Heart right ventricle (tissue), 16 donors: ENCODE measurements around the gene DNAJB11. TPM values are rescaled to one million over a fixed set of nuclear protein-coding genes. Genes with fewer than 3 reads are reported as not detected.

ENCODE experiments used
- ATAC-seq, 8 donors: fragments of 200-7000 bp; cut with Tn5 transposase; one replicate each; pipeline ENCODE4 v1.9.1; 2020; ENCODE audit warnings: mild to moderate bottlenecking in 8 of 8, moderate library complexity in 8 of 8, moderate number of reproducible peaks in 1 of 8
- DNase-seq, 2 donors: peaks; one replicate each; pipeline ENCODE4 v3.0.0-alpha.2; 2020
- H3K27ac ChIP-seq, 10 donors: fragments of 200-600 bp; sonication (generic) in 2 of 10; one replicate each; pipeline versions ENCODE4 v1.5.0 to v1.8.0; 2020 to 2022; ENCODE audit warnings: mild to moderate bottlenecking in 3 of 10
- H3K27me3 ChIP-seq, 7 donors: fragments of 200-600 bp; one replicate each; pipeline ENCODE4 v1.8.0; 2021 to 2022; ENCODE audit warnings: mild to moderate bottlenecking in 2 of 7
- H3K36me3 ChIP-seq, 9 donors: fragments of 200-600 bp; sonication (generic) in 1 of 9; one replicate each; pipeline versions ENCODE4 v1.5.0 to v1.8.0; 2020 to 2022; ENCODE audit warnings: mild to moderate bottlenecking in 2 of 9
- H3K4me1 ChIP-seq, 9 donors: fragments of 200-600 bp; sonication (generic) in 1 of 9; one replicate each; pipeline versions ENCODE4 v1.5.0 to v1.8.0; 2020 to 2022; ENCODE audit warnings: mild to moderate bottlenecking in 4 of 9
- H3K4me3 ChIP-seq, 10 donors: fragments of 200-600 bp; sonication (generic) in 2 of 10; one replicate each; pipeline versions ENCODE4 v1.5.0 to v1.8.0; 2020 to 2022; ENCODE audit warnings: mild to moderate bottlenecking in 7 of 10, moderate library complexity in 2 of 10
- H3K9me3 ChIP-seq, 11 donors: fragments of 200-600 bp in 10 of 11; sonication (generic) in 2 of 11; one replicate each; pipeline versions ENCODE4 v1.5.0 to v1.8.0; 2013 to 2022; ENCODE audit warnings: mild to moderate bottlenecking in 2 of 11, control low read depth in 1 of 11, moderate library complexity in 1 of 11
- CTCF ChIP-seq, 9 donors: fragments of 200-600 bp; sonication (generic) in 2 of 9; IDR thresholded peaks; one replicate each; pipeline versions ENCODE4 v1.5.0 to v1.8.0; 2021 to 2022; ENCODE audit warnings: antibody characterized with exemption in 9 of 9, mild to moderate bottlenecking in 5 of 9, moderate library complexity in 1 of 9
- WGBS, 2 donors: extraction: QIAGEN DNeasy Blood & Tissue Kit; methylation state at CpG; one replicate each; pipeline ENCODE4 v1.1.7; 2013; ENCODE audit warnings: inconsistent platforms in 1 of 2; 5-methylcytosine and 5-hydroxymethylcytosine counted together
- intact Hi-C, 10 donors: fragments of 100-400 bp; cut with DNase I; formaldehyde crosslinking; loops; one replicate each; pipeline versions ENCODE4 v1.11.1 to v1.14.2; 2022
- long read RNA-seq, 3 donors: library from polyadenylated mRNA; unstranded; transcript quantifications; one replicate each; pipeline ENCODE4 v2.0.0, GENCODE V29; 2020 to 2021
- polyA plus RNA-seq, 2 donors: library from polyadenylated mRNA; stranded (reverse); fragments of 200-250 nt; gene quantifications; one replicate each; pipeline ENCODE4 v1.2.3, GENCODE V29; 2013
- total RNA-seq, 10 donors: library from RNA; stranded (reverse); fragmentation: NEBNext Ultra II Directional in 3 of 10; extraction: Animal tissue kit (Norgen Biotek cat#: 25700) in 3 of 10; gene quantifications; one replicate each; pipeline versions ENCODE4 v1.2.1 to v1.2.4, GENCODE V29; 2021 to 2023
- donor health status: Arrhythmogenic right ventricular cardiomyopathy.
- donor health status: ischemic (EF 13 %, LVEDD 7.1; RV severe dilation, severe dysfunction).
- donor health status: healthy with polysubstance abuse.
- donor health status: DM: no; HTN: yes; CAD: no.
- donor health status: DM: no; HTN: no; CAD: no.
- donor health status: ischemic (EF 25% LVEDD 6.9; RV normal size, moderate dysfunction).
- donor health status: ischemic (EF 25% LVEDD 5.7; RV mildly dilated, moderate dysfunction).
- donor health status: healthy.
- donor health status: DM: yes; HTN: yes; CAD: no.
- donor health status: Ischemic cardiomyopathy.
- donor health status: ischemic (EF 35%, LVEDD 5.7; RV mildly dilated, moderate dysfunction).
- donor health status: nonischemic (EF 11% LVEDD 7.7; RV severe dilation, severe dysfunction).
- donor health status: DM: yes; HTN: yes; CAD: no.
- donor health status: PGD.
- donor health status: ischemic (EF 29% LVEDD 5.4; RV normal size, mild dysfunction).
- donor health status: nonischemic (EF 23%, LVEDD 6.1; RV moderate dilation, normal function).

The DNAJB11 gene
- total RNA-seq (10 to 100 TPM; 17.9 to 39.9 (median 23.9) TPM), polyA plus RNA-seq (100 to 1,000 TPM in 1 of 2 donors, 10 to 100 TPM in 1; 36.9 to 147 TPM)
- long read RNA-seq, donor 1, full-length matches to known transcripts: 36 of 37 reads
- long read RNA-seq, donor 1, partial matches to known transcripts: 0 of 37 reads
- long read RNA-seq, donor 1, other reads (novel, unspliced or antisense): 1 of 37 reads
- long read RNA-seq, donor 2, transcript DNAJB11-201 (10 exons, 1,688 nt): major isoform, 34 of 36 reads
- long read RNA-seq, donor 2, partial matches to known transcripts: 0 of 36 reads
- long read RNA-seq, donor 2, other reads (novel, unspliced or antisense): 1 of 36 reads
- long read RNA-seq, donor 3, transcript DNAJB11-201 (10 exons, 1,688 nt): major isoform, 146 of 153 reads
- long read RNA-seq, donor 3, partial matches to known transcripts: 6 of 153 reads
- long read RNA-seq, donor 3, other reads (novel, unspliced or antisense): 1 of 153 reads

- Histone ChIP-seq H3K4me1 (peaks cover 0 to 48% (median 42%) of the 10 kb centered on the region in 9 donors), H3K27ac (peak within 1 kb of the TSS; percentile 43 to 95 (median 91)), H3K27me3 (no peaks in the 10 kb centered on the region), H3K9me3 (no peaks in the 10 kb centered on the region), H3K4me3 (peak within 1 kb of the TSS; percentile 65 to 95 (median 86)), H3K36me3 (peaks cover 0 to 34% (median 11%) of the 10 kb centered on the region in 9 donors)
- TF ChIP-seq CTCF (IDR thresholded peaks at IDR 0.05): no peak
- DNase-seq (peak; percentile 98 to 99), ATAC-seq (peak; percentile 94 to 97 (median 96))
- intact Hi-C loops: loop anchor here in 1 of 10 donors (5.0 kb wide), 1 partner anchor 212 kb away; the partner anchor contains the start of gene EIF4A2
- whole genome bisulfite sequencing, 2 donors: 0% methylated on average over 59 of the region's 59 CpGs
These were observed at the start of gene DNAJB11 for GRCh38 chr3:186570096-186570940. TSS of gene DNAJB11 (plus strand) at chr3:186570720. CDS start at chr3:186570898, 178 bp downstream.

- 71 to 72% methylated on average over 10 of the region's 10 CpGs for WGBS, 2 donors
- H3K27me3 ChIP-seq: peaks cover 0 to 10% (median 0%) of the 10 kb centered on the region in 7 donors
- peaks cover 0 to 14% (median 0%) of the 10 kb centered on the region in 9 donors for H3K4me1 ChIP-seq
- intact Hi-C loops: no loop called here
- H3K27ac ChIP-seq: no peak overlapping the region
- peaks cover 0 to 7% (median 0%) of the 10 kb centered on the region in 11 donors for H3K9me3 ChIP-seq
- H3K36me3 ChIP-seq: no peaks in the 10 kb centered on the region
- ATAC-seq (no peak), DNase-seq (no peak)
- TF ChIP-seq CTCF (IDR thresholded peaks at IDR 0.05): no peak
- H3K4me3 ChIP-seq: peak overlapping the region in 1 of 10 donors; percentile 19
These were observed 49.3 kb upstream of the DNAJB11 start for GRCh38 chr3:186520957-186521842.

GRCh38 chr3:186523022-186523421 lies 47.5 kb upstream of the DNAJB11 start:
- Histone ChIP-seq H3K27me3 (peaks cover 0 to 10% (median 0%) of the 10 kb centered on the region in 7 donors), H3K4me1 (peaks cover 0 to 14% (median 0%) of the 10 kb centered on the region in 9 donors), H3K27ac (no peak overlapping the region), H3K4me3 (no peak overlapping the region), H3K9me3 (no peaks in the 10 kb centered on the region), H3K36me3 (no peaks in the 10 kb centered on the region)
- DNase-seq (no peak), ATAC-seq (no peak)
- TF ChIP-seq CTCF (IDR thresholded peaks at IDR 0.05): no peak
- 91 to 95% methylated on average over 6 of the region's 6 CpGs for WGBS, 2 donors
- intact Hi-C loops: no loop called here
